ENCODE results near the gene ANKS1A. TPM values are rescaled to one million over a fixed set of nuclear protein-coding genes. Genes with fewer than 3 reads are reported as not detected.
A peak's percentile ranks its signal among the peaks of the same experiment; 100 is the strongest.
"Not testable (repeated sequence)": the region's sequence is repeated elsewhere in the genome, so short reads cannot be mapped to it uniquely, and the experiment has no call there.

ANKS1A gene
- total RNA-seq, 1 donor from 2014 or later, result 20.9 TPM

DNA sequence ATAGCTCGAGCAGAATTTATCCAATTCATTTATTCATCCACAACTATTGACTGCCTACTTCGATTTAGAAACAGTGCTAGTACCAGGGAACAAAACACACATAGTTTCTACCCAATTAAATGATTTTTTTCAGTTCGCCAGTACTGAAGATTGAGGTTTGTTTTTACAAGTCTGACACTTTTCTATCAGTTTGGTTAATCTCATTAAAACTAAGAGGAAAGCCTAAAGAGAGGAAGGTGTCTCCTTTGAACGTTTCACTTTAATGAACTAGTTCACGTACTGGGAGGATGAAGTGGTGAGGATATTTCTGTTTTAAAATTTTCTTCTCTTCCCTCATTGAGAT is 570 bp upstream of the ANKS1A start:
- Histone ChIP-seq H3K27ac (peak overlapping the region; percentile 82 to 96), H3K4me1 (peaks cover 0 to 7% of the 10 kb centered on the region in 2 donors), H3K27me3 (no peaks in the 10 kb centered on the region), H3K36me3 (peaks cover 0 to 6% of the 10 kb centered on the region in 2 donors), H3K9me3 (no peaks in the 10 kb centered on the region), H3K4me3 (peak overlapping the region; percentile 77 to 91)
- intact Hi-C loops (cut with DNase I), result loop anchor here (1.0 to 5.0 kb wide), 5 partner anchors 28 to 254 kb away; partner anchors contain the start of genes BLTP3A, ILRUN, SNRPC and TCP11
- TF ChIP-seq, protein P1, sequence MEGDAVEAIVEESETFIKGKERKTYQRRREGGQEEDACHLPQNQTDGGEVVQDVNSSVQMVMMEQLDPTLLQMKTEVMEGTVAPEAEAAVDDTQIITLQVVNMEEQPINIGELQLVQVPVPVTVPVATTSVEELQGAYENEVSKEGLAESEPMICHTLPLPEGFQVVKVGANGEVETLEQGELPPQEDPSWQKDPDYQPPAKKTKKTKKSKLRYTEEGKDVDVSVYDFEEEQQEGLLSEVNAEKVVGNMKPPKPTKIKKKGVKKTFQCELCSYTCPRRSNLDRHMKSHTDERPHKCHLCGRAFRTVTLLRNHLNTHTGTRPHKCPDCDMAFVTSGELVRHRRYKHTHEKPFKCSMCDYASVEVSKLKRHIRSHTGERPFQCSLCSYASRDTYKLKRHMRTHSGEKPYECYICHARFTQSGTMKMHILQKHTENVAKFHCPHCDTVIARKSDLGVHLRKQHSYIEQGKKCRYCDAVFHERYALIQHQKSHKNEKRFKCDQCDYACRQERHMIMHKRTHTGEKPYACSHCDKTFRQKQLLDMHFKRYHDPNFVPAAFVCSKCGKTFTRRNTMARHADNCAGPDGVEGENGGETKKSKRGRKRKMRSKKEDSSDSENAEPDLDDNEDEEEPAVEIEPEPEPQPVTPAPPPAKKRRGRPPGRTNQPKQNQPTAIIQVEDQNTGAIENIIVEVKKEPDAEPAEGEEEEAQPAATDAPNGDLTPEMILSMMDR (IDR thresholded peaks at IDR 0.05), result no peak
- DNase-seq (ENCODE audit: low spot score in 2 of 2), result no peak

DNA sequence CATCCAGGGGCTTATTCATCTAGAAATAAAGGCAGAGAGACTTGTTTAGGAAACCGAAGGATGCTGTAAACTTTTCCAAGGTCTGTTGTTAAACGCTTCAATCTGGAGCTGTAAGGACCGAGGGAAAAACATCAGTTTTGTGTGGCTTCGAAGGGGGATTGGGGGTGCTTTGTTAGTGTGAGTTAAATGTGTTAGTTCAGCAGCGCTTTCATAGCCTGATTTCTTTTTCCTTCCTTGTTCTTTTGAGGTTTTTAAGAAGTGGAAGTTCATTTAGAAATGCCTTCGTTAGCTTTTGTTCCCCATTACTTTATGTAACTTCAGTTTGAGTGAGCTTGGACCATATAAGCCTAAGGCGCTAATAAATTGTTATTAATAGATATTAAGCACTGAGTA is 1.5 kb downstream of the ANKS1A start:
- TF ChIP-seq, protein P1 (IDR thresholded peaks at IDR 0.05), result no peak
- H3K4me1 ChIP-seq, result peaks cover 0 to 7% of the 10 kb centered on the region in 2 donors

DNA sequence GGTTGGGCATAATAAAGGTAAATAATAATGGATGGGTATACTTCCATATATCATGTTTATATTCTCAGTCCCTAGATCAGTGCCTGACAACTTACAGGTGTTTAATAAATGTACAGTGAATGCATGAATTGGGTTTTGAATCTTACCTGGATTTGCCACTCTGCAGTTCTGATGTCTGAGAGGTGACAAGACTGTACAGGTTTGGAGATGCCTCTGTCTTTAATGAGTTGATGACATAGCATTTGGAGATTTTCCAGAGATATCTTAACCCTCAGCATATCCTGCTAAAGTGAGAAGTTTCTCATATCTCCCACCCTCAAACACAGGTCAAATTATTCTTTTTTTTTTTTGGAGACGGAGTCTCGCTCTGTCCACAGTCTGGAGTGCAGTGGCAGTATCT is 2.2 kb downstream of the ANKS1A start:
- Histone ChIP-seq H3K27ac (no peak overlapping the region), H3K4me3 (peak overlapping the region in 1 of 2 donors; percentile 77), H3K4me1 (peaks cover 0 to 7% of the 10 kb centered on the region in 2 donors), H3K36me3 (no peaks in the 10 kb centered on the region), H3K27me3 (no peaks in the 10 kb centered on the region), H3K9me3 (no peaks in the 10 kb centered on the region)
- DNase-seq (ENCODE audit: low spot score in 2 of 2), result no peak
- intact Hi-C loops (cut with DNase I), result loop anchor here (5.0 kb wide), 1 partner anchor 46 kb away; no protein-coding TSS in a partner anchor
- TF ChIP-seq, protein P1 (IDR thresholded peaks at IDR 0.05), result no peak

More for the DNA sequence above, 1.5 kb downstream of the ANKS1A start:
- Histone ChIP-seq H3K9me3 (no peaks in the 10 kb centered on the region), H3K27me3 (no peaks in the 10 kb centered on the region), H3K27ac (peak overlapping the region in 1 of 2 donors; percentile 82), H3K36me3 (no peaks in the 10 kb centered on the region), H3K4me3 (peak overlapping the region; percentile 77 to 91)
- no peak for DNase-seq (ENCODE audit: low spot score in 2 of 2)
- intact Hi-C loops (cut with DNase I), result loop anchor here (5.0 kb wide), 1 partner anchor 47 kb away; no protein-coding TSS in a partner anchor

DNA sequence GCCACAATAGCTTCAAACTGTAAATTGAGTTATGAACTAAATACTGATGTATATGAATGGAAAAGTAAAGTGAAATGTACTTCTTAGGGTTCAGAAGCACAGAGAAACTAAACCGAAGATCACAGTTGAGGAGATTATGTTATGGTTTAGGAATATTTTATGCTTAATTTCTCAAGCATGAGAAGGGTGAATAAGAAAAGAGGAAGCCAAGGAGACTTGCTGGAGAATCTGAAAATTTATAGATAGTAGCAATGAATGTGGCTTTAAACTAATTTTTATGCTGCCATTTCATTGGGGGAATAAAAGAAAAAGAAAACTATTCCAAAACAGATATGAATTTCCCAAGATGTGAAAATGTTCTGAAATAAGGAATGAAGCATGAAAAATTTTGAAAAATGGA is 5.6 kb downstream of the ANKS1A start:
- Histone ChIP-seq H3K36me3 (no peaks in the 10 kb centered on the region), H3K4me1 (no peaks in the 10 kb centered on the region), H3K27me3 (no peaks in the 10 kb centered on the region), H3K9me3 (no peaks in the 10 kb centered on the region), H3K4me3 (no peak overlapping the region), H3K27ac (no peak overlapping the region)
- intact Hi-C loops (cut with DNase I), result loop anchor here (5.0 kb wide), 1 partner anchor 43 kb away; no protein-coding TSS in a partner anchor
- TF ChIP-seq, protein P1 (IDR thresholded peaks at IDR 0.05), result no peak
- no peak for DNase-seq (ENCODE audit: low spot score in 2 of 2)

DNA sequence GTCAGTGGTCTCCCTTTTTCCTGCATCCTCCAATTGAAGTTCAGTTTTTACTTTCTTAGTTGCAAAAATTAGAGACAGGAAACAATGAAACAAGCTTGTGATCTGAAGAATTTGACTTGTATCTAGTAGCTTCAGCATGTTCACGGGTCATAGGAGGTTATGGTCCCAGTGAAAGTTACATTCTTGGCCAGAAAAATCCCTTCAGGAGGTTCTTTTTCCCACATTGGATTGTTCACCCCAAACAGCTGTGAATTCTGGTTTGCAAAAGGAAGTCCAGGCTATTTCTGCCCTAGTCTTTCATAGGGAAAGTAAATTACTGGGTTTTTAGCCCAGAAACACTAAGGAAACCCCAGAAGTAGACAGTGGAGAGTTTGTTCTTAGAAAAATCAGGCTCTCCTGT is 8.1 kb downstream of the ANKS1A start:
- no peaks in the 10 kb centered on the region for H3K4me1 ChIP-seq
- TF ChIP-seq, protein P1 (IDR thresholded peaks at IDR 0.05), result no peak
- no peak for DNase-seq (ENCODE audit: low spot score in 2 of 2)
- no peaks in the 10 kb centered on the region for H3K27me3 ChIP-seq
- intact Hi-C loops (cut with DNase I), result no loop called here
- H3K9me3 ChIP-seq, result no peaks in the 10 kb centered on the region
- no peak overlapping the region for H3K27ac ChIP-seq
- no peaks in the 10 kb centered on the region for H3K36me3 ChIP-seq
- no peak overlapping the region for H3K4me3 ChIP-seq

DNA sequence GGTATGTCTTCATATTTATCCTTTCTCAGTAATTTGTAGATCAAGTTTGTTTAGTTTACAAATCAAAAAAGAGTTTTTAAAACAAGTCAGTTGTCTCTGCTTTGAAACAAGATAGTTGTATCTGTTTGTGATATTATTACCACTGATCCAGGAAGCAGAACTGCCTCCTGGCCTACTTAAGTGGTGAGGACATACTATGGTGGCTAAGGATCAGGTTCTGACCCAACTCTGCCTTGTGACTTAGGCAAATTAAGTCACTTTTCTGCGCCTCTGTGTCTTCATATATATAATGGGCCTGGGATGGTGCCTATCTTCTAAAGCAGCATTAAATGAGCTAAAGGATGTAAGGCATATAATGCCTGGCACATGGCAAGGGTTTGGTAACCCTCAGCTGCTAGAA is 8.7 kb downstream of the ANKS1A start:
- TF ChIP-seq, protein P1 (IDR thresholded peaks at IDR 0.05), result no peak
- Histone ChIP-seq H3K27me3 (no peaks in the 10 kb centered on the region), H3K9me3 (no peaks in the 10 kb centered on the region), H3K4me1 (no peaks in the 10 kb centered on the region), H3K4me3 (no peak overlapping the region), H3K36me3 (no peaks in the 10 kb centered on the region), H3K27ac (no peak overlapping the region)
- DNase-seq (ENCODE audit: low spot score in 2 of 2), result no peak
- intact Hi-C loops (cut with DNase I), result no loop called here

DNA sequence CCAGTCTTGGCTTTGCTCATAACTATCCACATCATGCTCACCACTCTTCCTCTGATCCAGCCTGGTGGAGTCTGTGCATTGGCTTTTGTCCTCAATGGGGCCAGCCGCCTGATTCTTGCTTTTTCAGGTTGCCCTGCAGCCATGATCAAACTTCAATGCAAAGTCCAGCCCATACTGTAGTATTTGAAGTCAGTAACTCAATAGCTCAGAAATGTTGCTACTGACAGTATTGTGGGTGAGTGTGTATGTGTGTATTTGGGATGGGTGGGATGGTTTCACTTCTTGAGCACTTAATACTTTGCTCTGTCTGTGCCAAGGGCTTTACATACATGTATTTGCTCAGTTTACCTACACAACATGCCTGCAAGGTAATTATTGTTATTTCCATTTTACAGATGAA is 10.7 kb downstream of the ANKS1A start:
- H3K36me3 ChIP-seq; H3K27me3 ChIP-seq; H3K27ac ChIP-seq; H3K4me1 ChIP-seq; DNase-seq (ENCODE audit: low spot score in 2 of 2); intact Hi-C loops (cut with DNase I); H3K4me3 ChIP-seq; H3K9me3 ChIP-seq: not testable (repeated sequence)

Measured in ascending aorta (tissue), 2 donors.